Measurements from ENCODE around the gene ASPA.

The ASPA gene

GRCh38 chr17:3502466-3502865 is 26.7 kb downstream of the ASPA start:
- no peak overlapping the region for H3K4me3 ChIP-seq (ENCODE audit: low read depth, low read length)
- TF ChIP-seq MYC (IDR thresholded peaks at IDR 0.05; ENCODE audit: low read depth, low read length) (no peak), CTCF (IDR thresholded peaks at IDR 0.05; ENCODE audit: low read depth, low read length) (no peak), POLR2A (IDR thresholded peaks at IDR 0.05; ENCODE audit: extremely low read depth, insufficient read length) (no peak), MAX (IDR thresholded peaks at IDR 0.05; ENCODE audit: low read depth, low read length) (no peak)
- no peak for DNase-seq (ENCODE audit: low read depth)

GRCh38 chr17:3503285-3503684 is 27.5 kb downstream of the ASPA start:
- TF ChIP-seq CTCF (IDR thresholded peaks at IDR 0.05; ENCODE audit: low read depth, low read length), result no peak
- no peak for TF ChIP-seq MYC (IDR thresholded peaks at IDR 0.05; ENCODE audit: low read depth, low read length)
- TF ChIP-seq MAX (IDR thresholded peaks at IDR 0.05; ENCODE audit: low read depth, low read length), result no peak
- TF ChIP-seq POLR2A (IDR thresholded peaks at IDR 0.05; ENCODE audit: extremely low read depth, insufficient read length), result no peak
- no peak for DNase-seq (ENCODE audit: low read depth)
- no peak overlapping the region for H3K4me3 ChIP-seq (ENCODE audit: low read depth, low read length)

- DNase-seq (ENCODE audit: low read depth), result no peak
- TF ChIP-seq MYC (IDR thresholded peaks at IDR 0.05; ENCODE audit: low read depth, low read length), result no peak
- TF ChIP-seq POLR2A (IDR thresholded peaks at IDR 0.05; ENCODE audit: extremely low read depth, insufficient read length), result no peak
- no peak for TF ChIP-seq MAX (IDR thresholded peaks at IDR 0.05; ENCODE audit: low read depth, low read length)
- no peak for TF ChIP-seq CTCF (IDR thresholded peaks at IDR 0.05; ENCODE audit: low read depth, low read length)
- H3K4me3 ChIP-seq (ENCODE audit: low read depth, low read length), result no peak overlapping the region
Observed at GRCh38 chr17:3505008-3505407, 29.2 kb downstream of the ASPA start.

- H3K4me3 ChIP-seq (ENCODE audit: low read depth, low read length), result no peak overlapping the region
- TF ChIP-seq MYC (IDR thresholded peaks at IDR 0.05; ENCODE audit: low read depth, low read length), result no peak
- no peak for TF ChIP-seq MAX (IDR thresholded peaks at IDR 0.05; ENCODE audit: low read depth, low read length)
- TF ChIP-seq POLR2A (IDR thresholded peaks at IDR 0.05; ENCODE audit: extremely low read depth, insufficient read length), result no peak
- TF ChIP-seq CTCF (IDR thresholded peaks at IDR 0.05; ENCODE audit: low read depth, low read length), result no peak
- DNase-seq (ENCODE audit: low read depth), result no peak
Observed at GRCh38 chr17:3506054-3506453, 30.3 kb downstream of the ASPA start.

GRCh38 chr17:3507071-3507470 is 31.3 kb downstream of the ASPA start:
- no peak overlapping the region for H3K4me3 ChIP-seq (ENCODE audit: low read depth, low read length)
- TF ChIP-seq POLR2A (IDR thresholded peaks at IDR 0.05; ENCODE audit: extremely low read depth, insufficient read length) (no peak), MAX (IDR thresholded peaks at IDR 0.05; ENCODE audit: low read depth, low read length) (no peak), CTCF (IDR thresholded peaks at IDR 0.05; ENCODE audit: low read depth, low read length) (no peak), MYC (IDR thresholded peaks at IDR 0.05; ENCODE audit: low read depth, low read length) (no peak)
- no peak for DNase-seq (ENCODE audit: low read depth)

GRCh38 chr17:3507869-3508268 is 32.1 kb downstream of the ASPA start:
- no peak for DNase-seq (ENCODE audit: low read depth)
- TF ChIP-seq CTCF (IDR thresholded peaks at IDR 0.05; ENCODE audit: low read depth, low read length) (no peak), MYC (IDR thresholded peaks at IDR 0.05; ENCODE audit: low read depth, low read length) (no peak), MAX (IDR thresholded peaks at IDR 0.05; ENCODE audit: low read depth, low read length) (no peak), POLR2A (IDR thresholded peaks at IDR 0.05; ENCODE audit: extremely low read depth, insufficient read length) (no peak)
- no peak overlapping the region for H3K4me3 ChIP-seq (ENCODE audit: low read depth, low read length)

Data from NB4 (cell line).